C4-2B (cell line): Measurements from ENCODE around the gene CAMK1D.

ENCODE experiments used
- ZFX ChIP-seq: fragments of 450-650 bp; IDR thresholded peaks from 2 replicates; pipeline ENCODE4 v1.6.1; 2017
- TF ChIP-seq, protein P1 (sequence below): fragments of 450-650 bp; conservative IDR thresholded peaks from 2 replicates; pipeline ENCODE4 v1.5.1; 2017; ENCODE audit warnings: mild to moderate bottlenecking

GRCh38 chr10:12884851-12885250, 535.5 kb downstream of the CAMK1D start:
- TF ChIP-seq, protein P1, sequence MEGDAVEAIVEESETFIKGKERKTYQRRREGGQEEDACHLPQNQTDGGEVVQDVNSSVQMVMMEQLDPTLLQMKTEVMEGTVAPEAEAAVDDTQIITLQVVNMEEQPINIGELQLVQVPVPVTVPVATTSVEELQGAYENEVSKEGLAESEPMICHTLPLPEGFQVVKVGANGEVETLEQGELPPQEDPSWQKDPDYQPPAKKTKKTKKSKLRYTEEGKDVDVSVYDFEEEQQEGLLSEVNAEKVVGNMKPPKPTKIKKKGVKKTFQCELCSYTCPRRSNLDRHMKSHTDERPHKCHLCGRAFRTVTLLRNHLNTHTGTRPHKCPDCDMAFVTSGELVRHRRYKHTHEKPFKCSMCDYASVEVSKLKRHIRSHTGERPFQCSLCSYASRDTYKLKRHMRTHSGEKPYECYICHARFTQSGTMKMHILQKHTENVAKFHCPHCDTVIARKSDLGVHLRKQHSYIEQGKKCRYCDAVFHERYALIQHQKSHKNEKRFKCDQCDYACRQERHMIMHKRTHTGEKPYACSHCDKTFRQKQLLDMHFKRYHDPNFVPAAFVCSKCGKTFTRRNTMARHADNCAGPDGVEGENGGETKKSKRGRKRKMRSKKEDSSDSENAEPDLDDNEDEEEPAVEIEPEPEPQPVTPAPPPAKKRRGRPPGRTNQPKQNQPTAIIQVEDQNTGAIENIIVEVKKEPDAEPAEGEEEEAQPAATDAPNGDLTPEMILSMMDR: no peak
- no peak for TF ChIP-seq ZFX
